Naive thymus-derived CD4-positive, alpha-beta T cell (primary cell): ENCODE results near the gene TMEM41A. TPM values are rescaled to one million over a fixed set of nuclear protein-coding genes. Genes with fewer than 3 reads are reported as not detected.
"Not testable (repeated sequence)": the region's sequence is repeated elsewhere in the genome, so short reads cannot be mapped to it uniquely, and the experiment has no call there.

Experiments
- ATAC-seq: fragments of 150-1000 bp; cut with Tn5 transposase; 2 replicates; pipeline ENCODE4 v1.10.0; 2021; ENCODE audit warnings: mild to moderate bottlenecking, moderate library complexity
- CTCF ChIA-PET: fragments of 350-600 bp; sonication (Branson Sonifier 250); formaldehyde crosslinking; loops from one replicate; lab custom pipeline; 2021; ENCODE audit warnings: antibody characterized with exemption; lab: Charles Lee
- POLR2A ChIA-PET: fragments of 350-600 bp; sonication (Branson Sonifier 250); formaldehyde crosslinking; loops from one replicate; lab custom pipeline; 2021; ENCODE audit warnings: antibody characterized with exemption, inconsistent platforms; lab: Charles Lee
- DNase-seq, 9 donors: peaks; one replicate each; pipeline versions ENCODE4 v3.0.0 to v3.0.0-alpha.2; 2020 to 2022; ENCODE audit warnings: mixed read lengths in 1 of 9
- H3K27ac ChIP-seq: one replicate; pipeline ENCODE4 v1.7.0; 2013; ENCODE audit warnings: mild to moderate bottlenecking, low read depth, low read length, moderate library complexity
- H3K27me3 ChIP-seq, 2 donors: one replicate each; pipeline ENCODE4 v1.7.0; 2013; ENCODE audit warnings: low read length in 2 of 2, mild to moderate bottlenecking in 2 of 2, moderate library complexity in 2 of 2; ENCODE audit not compliant: control insufficient read depth in 2 of 2, insufficient read depth in 2 of 2
- H3K36me3 ChIP-seq, 3 experiments: 1 replicate in 2 of 3; 2 replicates in 1 of 3; pipeline ENCODE4 v1.7.0; 2013; ENCODE audit warnings: low read length in 3 of 3, mild to moderate bottlenecking in 3 of 3, moderate library complexity in 1 of 3; ENCODE audit not compliant: insufficient read depth in 3 of 3, control insufficient read depth in 2 of 3
- H3K4me1 ChIP-seq, 2 donors: one replicate each; pipeline ENCODE4 v1.7.0; 2013; ENCODE audit warnings: low read length in 2 of 2, mild to moderate bottlenecking in 2 of 2, moderate library complexity in 1 of 2; ENCODE audit not compliant: control insufficient read depth in 2 of 2, insufficient read depth in 2 of 2
- H3K4me3 ChIP-seq: 2 replicates; pipeline ENCODE4 v1.7.0; 2013; ENCODE audit warnings: mild to moderate bottlenecking, low read length
- H3K9me3 ChIP-seq, 3 experiments: 1 replicate in 2 of 3; 2 replicates in 1 of 3; pipeline ENCODE4 v1.7.0; 2013; ENCODE audit warnings: low read length in 3 of 3; ENCODE audit not compliant: control insufficient read depth in 2 of 3
- H3K27ac Mint-ChIP-seq, 9 donors: one replicate each; pipeline ENCODE4 v1.8.0; 2020 to 2022; ENCODE audit warnings: mixed read lengths in 9 of 9, mild to moderate bottlenecking in 8 of 9, moderate library complexity in 5 of 9, inconsistent platforms in 2 of 9
- H3K27me3 Mint-ChIP-seq, 5 donors: one replicate each; pipeline ENCODE4 v1.8.0; 2021 to 2022; ENCODE audit warnings: mixed read lengths in 5 of 5, mild to moderate bottlenecking in 1 of 5
- H3K36me3 Mint-ChIP-seq, 5 donors: one replicate each; pipeline ENCODE4 v1.8.0; 2020 to 2022; ENCODE audit warnings: mixed read lengths in 5 of 5, mild to moderate bottlenecking in 3 of 5, inconsistent platforms in 1 of 5
- H3K4me1 Mint-ChIP-seq, 7 donors: one replicate each; pipeline ENCODE4 v1.8.0; 2020 to 2022; ENCODE audit warnings: mixed read lengths in 7 of 7, mild to moderate bottlenecking in 3 of 7, inconsistent platforms in 1 of 7
- H3K4me3 Mint-ChIP-seq, 10 donors: one replicate each; pipeline ENCODE4 v1.8.0; 2020 to 2022; ENCODE audit warnings: mild to moderate bottlenecking in 10 of 10, mixed read lengths in 10 of 10, moderate library complexity in 6 of 10, inconsistent platforms in 2 of 10
- H3K9me3 Mint-ChIP-seq, 11 donors: one replicate each; pipeline ENCODE4 v1.8.0; 2020 to 2022; ENCODE audit warnings: mixed read lengths in 11 of 11, mild to moderate bottlenecking in 4 of 11, inconsistent platforms in 1 of 11, moderate library complexity in 1 of 11
- intact Hi-C, 2 donors: fragments of 100-400 bp; cut with micrococcal nuclease; formaldehyde crosslinking; loops; one replicate each; pipeline ENCODE4 v1.15.1; 2023
- polyA plus RNA-seq, 2 donors: library from polyadenylated mRNA; unstranded; fragments of 300-500 nt; fragmentation: Illumina TruSeq; gene quantifications; one replicate each; pipeline ENCODE4 v1.2.3, GENCODE V29; 2021
- total RNA-seq, 6 experiments: library from RNA in 5 of 6; stranded (reverse) in 5 of 6; gene quantifications; 1 replicate in 5 of 6; 2 replicates in 1 of 6; pipeline ENCODE4 v1.2.3 and lab custom pipeline; 2021 to 2026

Gene TMEM41A
- total and polyA plus RNA-seq, 7 experiments from 2014 or later: 20.4 to 30.5 (median 29.1) TPM

DNA sequence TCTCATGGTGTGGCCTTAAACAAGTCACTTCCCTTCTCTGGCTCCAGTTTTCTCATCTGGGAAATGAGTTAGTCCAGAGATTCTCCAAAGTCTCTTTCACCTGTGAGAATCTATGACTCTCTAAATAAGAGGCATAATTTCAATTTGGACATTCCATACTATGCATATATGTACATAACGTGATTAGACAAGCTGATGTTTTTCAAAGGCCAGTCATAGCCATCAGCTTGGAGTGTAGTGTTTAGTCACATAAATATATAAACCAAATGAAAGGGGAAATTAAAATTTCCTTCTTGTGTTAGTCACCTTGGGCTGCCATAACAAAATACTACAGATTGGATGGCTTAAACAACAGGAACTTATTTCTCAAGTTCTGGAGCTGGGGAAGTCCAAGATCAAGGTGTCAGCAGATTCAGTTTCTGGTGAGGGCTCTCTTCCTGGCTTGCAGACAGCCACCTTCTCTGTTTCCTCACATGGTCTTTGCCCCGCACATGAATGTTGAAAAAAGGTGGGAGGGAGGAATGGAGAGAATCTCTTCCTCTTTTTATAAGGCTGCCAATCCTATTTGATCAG lies 19.4 kb downstream of the TMEM41A start:
- peaks cover 0 to 8% (median 0%) of the 10 kb centered on the region in 11 donors for H3K9me3 Mint-ChIP-seq
- no peak overlapping the region for H3K4me3 Mint-ChIP-seq
- Histone ChIP-seq H3K4me3 (no peak overlapping the region), H3K9me3 (no peaks in the 10 kb centered on the region), H3K27ac (no peak overlapping the region), H3K36me3 (no peaks in the 10 kb centered on the region), H3K4me1 (peaks cover 0 to 5% of the 10 kb centered on the region in 2 donors), H3K27me3 (no peaks in the 10 kb centered on the region)
- peaks cover 9 to 14% (median 12%) of the 10 kb centered on the region in 7 donors for H3K4me1 Mint-ChIP-seq
- H3K36me3 Mint-ChIP-seq: peaks cover 5 to 53% (median 35%) of the 10 kb centered on the region in 5 donors
- ATAC-seq (no peak), DNase-seq (no peak)
- H3K27ac Mint-ChIP-seq: no peak overlapping the region
- intact Hi-C loops: no loop called here
- no peaks in the 10 kb centered on the region for H3K27me3 Mint-ChIP-seq
- ChIA-PET POLR2A (no interaction called here), CTCF (no interaction called here)

DNA sequence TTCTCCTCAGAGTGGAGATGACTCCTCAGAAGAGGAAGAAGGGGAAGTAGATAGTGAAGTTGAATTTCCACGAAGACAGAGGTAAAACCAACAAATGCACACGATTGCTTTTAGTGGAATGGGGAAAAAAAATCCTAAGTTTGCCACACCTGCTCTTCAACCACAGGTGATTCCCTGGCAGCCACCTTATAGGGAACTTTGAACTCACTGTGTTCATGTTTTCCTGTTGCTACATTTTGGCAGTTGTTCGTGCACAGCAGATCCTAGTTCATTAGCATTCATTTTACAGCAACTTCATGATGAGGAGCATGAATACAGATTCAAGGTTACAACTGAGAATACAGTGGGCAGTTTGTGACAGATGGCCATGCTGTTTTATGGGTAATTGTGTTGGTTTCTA lies 21.5 kb downstream of the TMEM41A start:
- Histone ChIP-seq H3K27ac (no peak overlapping the region), H3K27me3 (no peaks in the 10 kb centered on the region), H3K9me3 (no peaks in the 10 kb centered on the region), H3K36me3 (peaks cover 0 to 8% (median 0%) of the 10 kb centered on the region in 3 experiments), H3K4me3 (no peak overlapping the region), H3K4me1 (no peaks in the 10 kb centered on the region)
- POLR2A ChIA-PET: no interaction called here
- CTCF ChIA-PET: no interaction called here
- H3K36me3 Mint-ChIP-seq: peaks cover 5 to 59% (median 34%) of the 10 kb centered on the region in 5 donors
- peaks cover 0 to 4% (median 0%) of the 10 kb centered on the region in 11 donors for H3K9me3 Mint-ChIP-seq
- DNase-seq: no peak
- ATAC-seq: no peak
- intact Hi-C loops: no loop called here
- H3K27me3 Mint-ChIP-seq: no peaks in the 10 kb centered on the region
- H3K4me3 Mint-ChIP-seq: no peak overlapping the region
- H3K27ac Mint-ChIP-seq: no peak overlapping the region
- peaks cover 0 to 2% (median 0%) of the 10 kb centered on the region in 7 donors for H3K4me1 Mint-ChIP-seq

DNA sequence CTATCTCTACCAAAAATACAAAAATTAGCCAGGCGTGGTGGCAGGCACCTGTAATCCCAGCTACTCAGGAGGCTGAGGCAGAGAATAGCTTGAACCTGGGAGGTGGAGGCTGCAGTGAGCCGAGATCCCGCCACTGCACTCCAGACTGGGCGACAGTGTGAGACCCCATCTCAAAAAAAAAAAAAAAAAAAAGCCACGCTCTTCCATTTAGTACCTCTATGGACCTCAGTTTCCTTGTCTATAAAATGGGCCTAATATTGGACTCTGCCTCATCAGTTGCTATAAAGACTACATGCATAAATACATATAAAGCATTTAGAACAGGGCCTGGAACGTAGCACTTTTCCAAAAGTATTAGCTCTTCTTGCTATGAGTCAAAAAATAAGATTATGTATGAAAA lies 23.9 kb downstream of the TMEM41A start:
- CTCF ChIA-PET: not testable (repeated sequence)

DNA sequence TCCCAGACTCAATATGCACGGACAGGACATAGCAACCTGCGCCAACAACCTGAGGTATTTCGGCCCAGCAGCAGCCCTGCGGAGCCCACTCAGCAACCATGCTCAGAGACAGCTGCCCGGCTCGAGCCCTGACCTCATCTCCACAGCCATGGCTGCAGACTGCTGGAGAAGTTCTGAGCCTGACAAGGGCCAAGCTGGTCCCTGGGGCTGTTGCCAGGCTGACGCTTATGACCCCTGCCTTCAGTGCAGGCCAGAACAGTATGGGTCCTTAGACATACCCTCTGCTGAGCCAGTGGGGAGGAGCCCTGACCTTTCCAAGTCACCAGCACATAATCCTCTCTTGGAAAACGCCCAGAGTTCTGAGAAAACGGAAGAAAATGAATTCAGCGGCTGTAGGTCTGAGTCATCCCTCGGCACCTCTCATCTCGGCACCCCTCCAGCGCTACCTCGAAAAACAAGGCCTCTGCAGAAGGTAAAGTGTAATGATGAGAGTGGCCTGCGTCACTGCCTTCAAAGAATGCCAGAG lies 25.5 kb downstream of the TMEM41A start:
- Histone ChIP-seq H3K27ac (no peak overlapping the region), H3K4me1 (no peaks in the 10 kb centered on the region), H3K27me3 (no peaks in the 10 kb centered on the region), H3K36me3 (peaks cover 0 to 8% (median 0%) of the 10 kb centered on the region in 3 experiments), H3K9me3 (no peaks in the 10 kb centered on the region), H3K4me3 (no peak overlapping the region)
- intact Hi-C loops: no loop called here
- Mint-ChIP-seq H3K4me3 (no peak overlapping the region), H3K36me3 (peaks cover 5 to 38% (median 30%) of the 10 kb centered on the region in 5 donors), H3K4me1 (peaks cover 0 to 4% (median 0%) of the 10 kb centered on the region in 7 donors), H3K27me3 (no peaks in the 10 kb centered on the region), H3K27ac (no peak overlapping the region), H3K9me3 (no peaks in the 10 kb centered on the region)
- no peak for DNase-seq
- CTCF ChIA-PET: no interaction called here
- no peak for ATAC-seq
- POLR2A ChIA-PET: no interaction called here

More for the DNA sequence above, 23.9 kb downstream of the TMEM41A start:
- ATAC-seq, intact Hi-C loops, H3K9me3 Mint-ChIP-seq, DNase-seq, H3K27me3 ChIP-seq, H3K27me3 Mint-ChIP-seq, H3K4me3 Mint-ChIP-seq, H3K36me3 ChIP-seq, H3K27ac Mint-ChIP-seq, H3K4me1 ChIP-seq, POLR2A ChIA-PET, H3K9me3 ChIP-seq, H3K27ac ChIP-seq, H3K4me3 ChIP-seq, H3K4me1 Mint-ChIP-seq: not testable (repeated sequence)
- peaks cover 5 to 44% (median 31%) of the 10 kb centered on the region in 5 donors for H3K36me3 Mint-ChIP-seq

DNA sequence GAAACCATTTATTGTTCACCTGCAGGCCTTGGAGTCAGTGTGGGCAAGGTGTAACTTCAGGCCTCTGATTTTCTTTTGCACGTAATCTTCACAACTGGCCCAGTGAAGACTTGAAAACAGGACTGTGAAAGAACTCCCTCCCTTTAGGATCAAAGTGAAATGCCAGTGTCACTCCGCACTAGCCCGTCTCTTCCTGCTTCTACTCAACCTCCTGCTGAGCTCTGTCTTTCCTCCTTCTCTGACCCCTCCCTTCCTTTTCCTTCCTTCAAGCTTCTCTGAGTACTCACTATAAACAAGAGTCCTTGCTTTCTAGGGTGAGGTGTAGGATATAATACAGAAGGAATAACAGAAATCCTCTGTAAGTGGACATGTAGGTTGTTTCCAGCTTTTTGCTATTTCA lies 28.5 kb downstream of the TMEM41A start:
- H3K36me3 ChIP-seq: peaks cover 0 to 8% (median 4%) of the 10 kb centered on the region in 3 experiments
- no peak overlapping the region for H3K4me3 ChIP-seq
- Mint-ChIP-seq H3K27ac (no peak overlapping the region), H3K9me3 (no peaks in the 10 kb centered on the region), H3K27me3 (no peaks in the 10 kb centered on the region), H3K4me3 (no peak overlapping the region), H3K36me3 (peaks cover 0 to 42% (median 23%) of the 10 kb centered on the region in 5 donors), H3K4me1 (peaks cover 0 to 4% (median 0%) of the 10 kb centered on the region in 7 donors)
- ChIA-PET POLR2A (no interaction called here), CTCF (no interaction called here)
- intact Hi-C loops: no loop called here
- ATAC-seq (no peak), DNase-seq (no peak)
- no peaks in the 10 kb centered on the region for H3K4me1 ChIP-seq
- H3K27ac ChIP-seq: no peak overlapping the region
- no peaks in the 10 kb centered on the region for H3K9me3 ChIP-seq
- no peaks in the 10 kb centered on the region for H3K27me3 ChIP-seq

DNA sequence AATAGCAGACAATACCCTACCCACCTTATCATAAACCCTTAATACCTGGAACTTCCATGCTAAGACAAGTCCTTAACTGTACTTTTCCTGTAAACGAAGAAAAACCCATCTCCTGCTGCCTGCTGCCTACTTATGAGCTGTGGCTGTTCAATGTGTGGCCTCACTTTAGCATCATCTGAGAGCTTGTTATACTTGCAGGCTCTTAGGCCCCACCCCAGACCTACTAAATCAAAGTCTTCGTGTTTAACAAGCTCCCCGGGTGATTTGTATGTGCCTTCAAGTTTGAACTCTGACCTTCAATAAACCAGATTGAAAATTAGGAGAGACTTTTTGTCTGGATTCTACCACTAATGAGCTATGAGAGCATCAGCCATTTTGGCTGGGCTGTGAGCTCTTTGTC lies 29.3 kb downstream of the TMEM41A start:
- intact Hi-C loops: no loop called here
- Mint-ChIP-seq H3K27me3 (no peaks in the 10 kb centered on the region), H3K27ac (no peak overlapping the region), H3K36me3 (peaks cover 0 to 42% (median 15%) of the 10 kb centered on the region in 5 donors), H3K4me1 (peaks cover 0 to 4% (median 0%) of the 10 kb centered on the region in 7 donors), H3K9me3 (no peaks in the 10 kb centered on the region), H3K4me3 (no peak overlapping the region)
- Histone ChIP-seq H3K9me3 (no peaks in the 10 kb centered on the region), H3K27me3 (no peaks in the 10 kb centered on the region), H3K36me3 (peaks cover 0 to 8% (median 4%) of the 10 kb centered on the region in 3 experiments), H3K4me3 (no peak overlapping the region), H3K27ac (no peak overlapping the region), H3K4me1 (no peaks in the 10 kb centered on the region)
- ChIA-PET POLR2A (no interaction called here), CTCF (no interaction called here)
- DNase-seq: no peak
- ATAC-seq: no peak

DNA sequence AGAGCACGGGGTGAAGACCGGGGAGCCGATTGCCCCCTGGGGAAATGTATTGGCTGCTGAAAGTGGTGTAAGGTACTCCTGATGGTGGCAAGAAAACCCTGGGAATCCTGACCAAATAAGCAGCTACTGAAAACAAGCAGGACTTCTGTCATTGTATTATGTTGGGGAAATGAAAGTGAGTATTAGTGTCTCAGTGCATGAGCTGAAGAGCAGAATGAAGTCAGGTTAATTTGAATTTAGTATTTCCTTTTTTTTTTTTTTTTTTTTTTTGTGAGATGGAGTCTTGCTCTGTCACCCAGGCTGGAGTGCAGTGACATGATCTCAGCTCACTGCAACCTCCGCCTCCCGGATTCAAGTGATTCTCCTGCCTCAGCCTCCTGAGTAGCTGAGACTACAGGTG lies 32.7 kb downstream of the TMEM41A start:
- H3K4me1 ChIP-seq, ATAC-seq, POLR2A ChIA-PET, H3K4me3 ChIP-seq, H3K27ac Mint-ChIP-seq, CTCF ChIA-PET, H3K4me3 Mint-ChIP-seq, H3K9me3 ChIP-seq, H3K27ac ChIP-seq, intact Hi-C loops, H3K27me3 Mint-ChIP-seq, H3K4me1 Mint-ChIP-seq, H3K27me3 ChIP-seq, DNase-seq, H3K36me3 ChIP-seq, H3K9me3 Mint-ChIP-seq: not testable (repeated sequence)
- peaks cover 0 to 37% (median 9%) of the 10 kb centered on the region in 5 donors for H3K36me3 Mint-ChIP-seq
